T-helper 1 cell (primary cell): ENCODE data around the gene DEGS1.
A peak's percentile ranks its signal among the peaks of the same experiment; 100 is the strongest.

Experiments used
- DNase-seq, 5 donors: peaks; one replicate each; pipeline ENCODE4 v3.0.0-alpha.2; 2012 to 2020
- total RNA-seq, 4 donors: gene quantifications; one replicate each; lab custom pipeline; 2026; lab: John Stamatoyannopoulos, UW

DEGS1 gene
- total RNA-seq = 50.1 to 96.0 (median 64.7) reads per million in 4 donors

DNA sequence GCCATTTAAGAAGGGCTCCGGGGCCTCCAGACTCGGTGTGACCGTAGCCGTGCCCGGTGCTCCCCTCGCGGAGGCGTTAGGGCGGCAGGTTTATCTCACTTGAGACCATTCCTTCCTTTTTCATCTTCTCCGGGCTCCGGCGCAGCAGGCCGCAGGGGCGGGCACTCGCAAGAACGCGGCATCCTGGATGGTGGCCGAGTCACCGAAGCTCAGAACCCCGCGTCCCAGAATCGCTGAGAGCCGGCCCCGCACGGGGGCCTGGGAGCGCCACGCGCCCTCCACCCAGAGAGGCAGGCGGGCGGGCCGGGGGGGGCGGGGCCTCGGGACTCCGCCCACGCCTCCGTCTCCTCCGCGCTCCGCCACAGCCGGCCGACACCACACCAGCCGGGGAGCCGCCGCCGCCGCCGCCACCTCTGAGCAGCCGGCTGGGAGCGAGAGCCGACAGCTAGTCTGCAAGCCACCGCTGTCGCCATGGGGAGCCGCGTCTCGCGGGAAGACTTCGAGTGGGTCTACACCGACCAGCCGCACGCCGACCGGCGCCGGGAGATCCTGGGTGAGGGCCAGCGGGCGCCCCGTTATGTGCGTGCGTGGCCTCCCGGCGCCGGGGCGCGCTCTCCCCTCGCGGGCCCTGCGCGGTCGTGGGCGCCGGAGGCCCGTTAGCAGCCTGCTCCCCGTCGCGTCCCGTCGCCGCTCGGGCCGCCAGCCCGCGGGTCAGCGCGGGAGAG, at the start of gene DEGS1:
DEGS1 (plus strand) TSS at position 375 of the 725 bp plus-strand sequence; CDS start at position 472, 97 bp downstream.
- DNase-seq = peak; percentile 69 to 90 (median 82)

- DNase-seq = no peak
Measured at GRCh38 chr1:224133741-224134299, 49.2 kb upstream of the DEGS1 start.

DNA sequence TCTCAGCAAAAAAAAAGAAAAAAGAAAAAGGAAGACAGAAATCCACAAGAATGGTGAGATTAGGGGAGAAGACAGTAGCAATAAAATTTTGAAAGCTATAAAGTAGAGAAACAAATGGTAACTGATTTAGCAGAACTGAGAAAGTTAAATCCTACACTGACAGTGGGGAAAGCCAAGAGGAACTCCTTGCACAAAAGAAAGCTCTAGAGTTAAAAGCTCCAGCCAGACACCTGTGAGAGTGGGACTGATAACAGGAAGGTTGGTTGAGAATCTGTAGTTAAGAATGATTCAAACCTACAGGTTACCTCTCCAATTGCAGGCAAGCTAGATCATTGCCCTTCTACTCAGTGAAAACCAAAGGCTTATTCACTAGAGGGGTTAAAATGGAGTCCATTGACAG, 45.5 kb upstream of the DEGS1 start:
- no peak for DNase-seq

DNA sequence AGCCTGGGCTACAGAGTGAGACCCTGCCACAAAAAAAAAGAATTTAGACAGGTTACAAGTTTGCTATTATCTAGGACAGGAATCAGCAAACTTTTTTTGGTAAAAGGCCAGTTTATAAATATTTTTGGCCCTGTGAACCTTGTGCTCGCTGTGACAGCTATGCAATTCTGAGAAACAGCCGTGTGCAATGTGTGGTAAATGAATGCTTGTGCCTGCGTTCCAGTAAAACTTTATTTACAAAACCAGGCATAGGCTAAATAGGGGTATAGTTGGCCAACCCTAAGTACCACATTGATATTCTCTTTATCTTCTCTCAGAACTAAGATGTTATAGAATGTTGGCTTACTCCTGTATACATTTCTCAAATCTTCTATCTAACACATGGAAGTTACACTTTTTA, 44.8 kb upstream of the DEGS1 start:
- no peak for DNase-seq

DNA sequence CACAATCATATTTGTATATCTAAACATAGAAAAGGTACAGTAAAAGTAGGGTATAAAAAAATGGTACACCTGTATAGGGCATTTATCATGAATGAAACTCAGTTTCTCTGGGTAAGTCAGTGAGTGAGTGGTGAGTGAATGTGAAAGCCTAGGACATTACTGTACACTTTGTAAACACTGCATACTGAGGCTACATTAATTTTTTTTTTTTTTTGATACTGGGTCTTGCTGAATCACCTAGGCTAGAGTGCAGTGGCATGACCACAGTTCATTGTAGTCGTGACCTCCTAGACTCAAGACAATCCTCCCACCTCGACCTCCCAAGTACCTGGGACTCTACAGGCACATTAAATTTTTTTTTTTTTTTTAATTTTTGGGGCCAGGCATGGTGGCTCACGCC, 41.3 kb upstream of the DEGS1 start:
- DNase-seq = no peak

DNA sequence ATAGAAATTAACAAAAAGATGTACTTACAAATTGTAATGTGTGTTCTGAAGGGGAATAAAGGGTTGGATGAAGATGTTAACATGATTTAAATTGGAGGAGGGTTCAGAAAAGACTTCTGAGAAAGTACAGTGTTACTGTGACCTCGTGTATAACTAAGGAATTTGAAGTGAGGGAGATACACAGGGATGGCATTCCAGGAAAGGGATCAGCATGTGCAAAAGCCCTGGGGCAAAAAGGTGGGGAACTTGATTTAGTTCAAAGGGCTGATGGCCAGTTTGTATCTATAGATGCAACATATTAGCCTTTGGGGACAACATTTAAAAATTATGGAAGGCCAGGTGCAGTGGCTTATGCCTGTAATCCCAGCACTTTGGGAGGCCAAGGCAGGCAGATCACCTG, 33.3 kb upstream of the DEGS1 start:
- no peak for DNase-seq

DNA sequence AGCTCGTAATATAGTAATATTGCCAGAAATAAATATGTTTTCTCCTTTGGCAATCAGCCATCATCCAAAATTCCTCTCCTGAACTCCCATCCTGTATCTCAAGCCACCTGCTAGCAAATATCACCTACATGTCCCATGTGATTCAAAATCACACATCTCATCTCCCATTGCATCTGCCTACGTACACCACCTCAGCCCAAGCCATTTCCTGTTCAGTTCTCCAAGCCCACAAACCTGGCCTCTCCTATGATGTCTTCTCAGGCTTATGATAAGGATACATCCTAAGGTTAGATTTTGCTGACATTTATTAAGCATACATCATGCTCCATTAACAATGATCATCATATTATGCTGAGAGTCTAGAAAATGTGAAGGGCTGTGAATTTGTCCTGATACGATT, 31.9 kb upstream of the DEGS1 start:
- no peak for DNase-seq

DNA sequence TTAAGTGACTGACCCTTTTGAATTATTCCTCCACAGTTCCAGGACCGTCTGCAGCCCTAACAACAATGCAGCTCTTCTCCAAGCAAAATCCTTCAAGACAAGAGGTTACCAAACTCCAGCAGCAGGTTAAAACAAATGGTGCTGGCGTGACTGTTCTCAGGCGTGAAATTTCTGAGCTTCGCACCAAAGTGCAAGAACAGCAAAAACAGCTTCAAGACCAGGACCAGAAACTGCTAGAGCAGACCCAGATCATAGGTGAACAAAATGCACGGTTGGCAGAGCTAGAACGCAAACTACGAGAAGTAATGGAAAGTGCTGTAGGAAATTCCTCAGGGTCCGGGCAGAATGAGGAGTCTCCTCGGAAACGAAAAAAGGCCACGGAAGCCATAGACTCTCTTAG, 25.7 kb upstream of the DEGS1 start:
- DNase-seq = no peak

- no peak for DNase-seq
Measured at GRCh38 chr1:224159541-224159940, 23.5 kb upstream of the DEGS1 start.

DNA sequence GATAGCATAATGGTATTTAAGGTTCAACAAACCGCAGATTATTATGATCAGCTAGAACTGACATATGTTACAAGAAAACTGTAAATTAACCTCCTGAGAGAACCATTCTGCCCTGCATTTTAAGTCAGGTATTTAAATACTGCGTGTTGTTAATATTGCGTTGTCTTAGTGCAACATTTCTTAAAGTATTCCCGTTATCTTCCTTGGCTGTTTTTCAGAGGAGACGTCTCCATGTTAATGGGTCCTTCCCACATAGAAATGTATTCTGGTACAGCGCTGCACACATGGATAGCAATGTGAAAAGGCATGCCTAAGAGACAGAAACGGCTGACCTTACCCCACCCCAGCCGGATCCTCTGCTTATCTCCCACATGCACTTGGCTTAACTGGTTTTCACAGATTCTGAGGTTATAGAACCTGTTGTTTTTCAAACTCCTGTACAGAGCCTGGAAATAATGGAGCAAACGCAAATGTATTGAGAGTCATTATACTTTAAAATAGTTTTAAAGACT, 22.8 kb upstream of the DEGS1 start:
- DNase-seq = no peak

GRCh38 chr1:224162768-224163167, 20.3 kb upstream of the DEGS1 start:
- no peak for DNase-seq

- DNase-seq = no peak
Measured at GRCh38 chr1:224163311-224163710, 19.7 kb upstream of the DEGS1 start.

DNA sequence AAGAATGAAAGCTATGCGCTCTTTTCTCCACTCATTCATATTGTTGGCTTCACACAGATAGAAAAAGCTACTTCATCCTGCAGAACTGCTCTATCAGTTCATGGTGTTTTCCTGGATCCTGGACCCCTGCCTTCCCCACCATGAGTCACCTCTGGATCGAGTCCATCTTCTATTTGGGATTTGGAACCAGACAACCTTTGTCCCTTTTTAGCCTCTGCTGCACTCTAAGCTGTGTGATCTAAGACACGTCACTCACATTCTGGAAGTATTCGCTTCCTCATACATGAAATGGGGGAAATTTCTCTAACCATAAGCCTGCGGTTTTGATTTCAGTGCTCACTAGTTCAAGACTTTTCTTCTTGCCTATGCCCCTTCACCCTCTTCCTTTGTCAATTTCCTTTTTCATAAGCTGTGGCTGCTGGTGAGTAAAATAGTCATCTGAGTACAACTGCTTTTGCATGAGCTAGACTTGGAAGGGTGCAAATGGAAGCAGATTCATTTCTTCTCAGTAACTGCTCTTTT, 14.1 kb upstream of the DEGS1 start:
- DNase-seq = peak in 1 of 5 donors; percentile 90

DNA sequence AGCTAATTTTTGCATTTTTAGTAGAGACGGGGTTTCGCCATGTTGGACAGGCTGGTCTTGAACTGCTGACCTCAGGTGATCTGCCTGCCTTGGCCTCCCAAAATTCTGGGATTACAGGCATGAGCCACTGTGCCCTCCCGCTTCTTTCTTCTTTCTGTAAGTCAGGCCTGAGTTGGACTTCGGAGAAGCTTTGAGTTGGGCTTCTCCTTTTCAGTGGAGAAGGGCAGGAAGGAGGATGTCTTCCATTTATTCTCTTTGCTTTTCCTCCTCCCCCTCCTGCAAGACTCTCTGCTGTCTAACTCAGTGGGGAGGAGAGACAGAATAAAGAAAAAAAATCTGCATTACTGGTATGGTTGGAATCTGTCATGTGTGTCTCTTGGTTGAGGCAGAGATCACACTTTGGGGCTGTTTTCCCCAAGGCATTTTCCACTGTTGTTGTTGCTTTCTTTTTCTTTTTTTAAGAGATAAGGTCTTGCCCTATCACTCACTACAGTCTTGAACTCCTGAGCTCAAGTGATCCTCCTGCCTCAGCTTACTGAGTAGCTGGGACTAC, 13.2 kb upstream of the DEGS1 start:
- DNase-seq = no peak

- no peak for DNase-seq
Measured at GRCh38 chr1:224170343-224170742, 12.7 kb upstream of the DEGS1 start.

- DNase-seq = peak in 4 of 5 donors; percentile 30 to 52 (median 33)
Measured at GRCh38 chr1:224170748-224171478, 12.1 kb upstream of the DEGS1 start.

GRCh38 chr1:224172229-224172628, 10.8 kb upstream of the DEGS1 start:
- DNase-seq = no peak

- DNase-seq = no peak
Measured at GRCh38 chr1:224173523-224173922, 9.5 kb upstream of the DEGS1 start.

GRCh38 chr1:224175617-224176016, 7.4 kb upstream of the DEGS1 start:
- no peak for DNase-seq

DNA sequence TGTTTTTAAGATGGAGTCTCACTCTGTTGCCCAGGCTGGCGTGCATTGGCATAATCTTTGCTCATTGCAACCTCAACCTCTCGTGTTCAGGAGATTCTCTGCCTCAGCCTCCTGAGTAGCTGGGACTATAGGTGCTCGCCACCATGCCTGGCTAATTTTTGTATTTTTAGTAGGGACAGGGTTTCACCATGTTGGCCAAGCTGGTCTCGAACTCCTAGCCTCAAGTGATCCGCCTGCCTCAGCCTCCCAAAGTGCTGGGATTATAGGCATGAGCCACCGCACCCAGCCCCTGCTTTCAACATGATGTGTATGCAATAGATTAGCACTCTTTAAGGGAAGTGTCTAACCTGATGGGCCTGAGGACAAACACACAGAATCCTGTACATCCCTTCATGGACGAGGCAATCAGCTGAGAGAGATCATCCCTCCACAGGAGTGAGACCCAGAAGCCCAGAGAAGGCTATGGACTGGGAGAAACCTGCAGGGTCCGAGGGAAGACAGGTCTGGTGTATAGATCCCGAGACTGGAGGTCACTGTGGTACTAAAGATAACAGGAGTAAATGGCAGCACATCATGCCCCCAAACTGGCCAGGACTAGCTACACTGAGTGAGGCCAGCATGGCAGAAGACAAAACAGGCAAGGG, 5.6 kb upstream of the DEGS1 start:
- no peak for DNase-seq

DNA sequence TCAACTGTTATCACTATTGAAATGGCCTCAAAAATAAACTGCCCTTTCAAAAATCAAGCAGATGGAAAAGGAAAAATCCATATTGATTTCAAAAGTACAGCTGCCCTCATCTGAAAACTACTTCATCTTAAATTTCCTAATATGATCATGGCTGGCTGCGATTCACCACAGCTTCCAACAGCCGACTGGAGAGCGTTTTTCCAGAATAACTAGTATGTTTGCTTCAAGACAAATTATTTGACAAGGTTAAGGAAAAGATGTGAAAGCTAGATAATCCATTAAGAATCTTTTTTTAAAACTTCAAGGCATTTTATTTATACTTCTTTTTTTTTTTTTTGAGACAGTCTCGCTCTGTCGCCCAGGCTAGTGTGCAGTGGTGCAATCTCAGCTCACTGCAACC, 4.1 kb upstream of the DEGS1 start:
- DNase-seq = no peak

DNA sequence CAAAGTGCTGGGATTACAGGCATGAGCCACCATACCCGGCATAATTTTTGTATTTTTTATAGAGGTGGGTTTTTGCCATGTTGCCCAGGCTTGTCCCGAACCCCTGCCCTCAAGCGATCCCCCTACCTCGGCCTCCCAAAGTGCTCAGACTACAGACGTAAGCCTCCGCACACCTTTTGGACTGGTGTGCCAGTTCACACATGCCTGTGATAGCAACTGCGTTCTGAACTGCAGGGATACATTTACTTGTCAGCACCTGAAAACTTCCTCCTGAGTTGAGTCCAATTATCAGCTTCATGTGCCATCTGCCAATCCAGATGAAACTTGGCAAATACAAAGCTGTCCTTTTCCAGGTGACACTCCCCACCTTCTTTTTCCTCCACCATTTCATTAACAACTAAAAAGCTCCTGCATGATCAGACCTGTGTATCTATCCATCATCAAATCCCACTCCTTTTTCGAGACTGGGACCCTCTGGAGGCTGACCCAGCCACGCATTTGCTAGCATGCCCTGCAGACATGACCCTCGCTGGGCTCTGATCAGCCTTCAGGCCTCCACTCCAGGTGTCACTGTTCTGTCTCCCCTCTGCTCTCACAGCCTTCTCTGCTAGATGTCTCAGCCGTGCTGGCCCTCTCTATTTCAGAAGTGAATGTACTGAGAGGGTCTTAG, 2.1 kb upstream of the DEGS1 start:
- no peak for DNase-seq
